DOHH2 (cell line): ENCODE measurements around the gene B4GALT1.

ENCODE experiments used
- H3F3A ChIP-seq: fragments of 200-600 bp; sonication (generic), shearing (Covaris generic); 2 replicates; pipeline ENCODE4 v1.6.0; 2016; ENCODE audit warnings: antibody characterized with exemption, mild to moderate bottlenecking; ENCODE audit not compliant: control insufficient read depth, insufficient read depth
- H3K27ac ChIP-seq: fragments of 200-600 bp; sonication (generic); 2 replicates; pipeline ENCODE4 v1.5.1; 2014; ENCODE audit warnings: low read depth, mild to moderate bottlenecking, low read length, moderate library complexity
- H3K27me3 ChIP-seq: fragments of 200-600 bp; sonication (generic); 2 replicates; pipeline ENCODE4 v1.6.1; 2014; ENCODE audit warnings: mild to moderate bottlenecking, low read length, mixed read lengths; ENCODE audit not compliant: control insufficient read depth
- H3K36me3 ChIP-seq: fragments of 200-600 bp; sonication (generic); 2 replicates; pipeline ENCODE4 v1.6.1; 2014; ENCODE audit warnings: mild to moderate bottlenecking, low read length, moderate library complexity, mixed read lengths; ENCODE audit not compliant: control insufficient read depth
- H3K4me1 ChIP-seq: fragments of 200-600 bp; sonication (generic); 2 replicates; pipeline ENCODE4 v1.6.1; 2014; ENCODE audit warnings: mild to moderate bottlenecking, low read length, mixed read lengths; ENCODE audit not compliant: control insufficient read depth
- H3K4me2 ChIP-seq: fragments of 200-600 bp; sonication (generic); 2 replicates; pipeline ENCODE4 v1.6.0; 2014; ENCODE audit warnings: mild to moderate bottlenecking, low read length, moderate library complexity
- H3K4me3 ChIP-seq: fragments of 200-600 bp; sonication (generic); 2 replicates; pipeline ENCODE4 v1.5.1; 2014; ENCODE audit warnings: mild to moderate bottlenecking, low read length, mixed read lengths
- H3K79me2 ChIP-seq: fragments of 200-600 bp; sonication (generic); 2 replicates; pipeline ENCODE4 v1.6.1; 2014; ENCODE audit warnings: mild to moderate bottlenecking, low read length, mixed read lengths; ENCODE audit not compliant: control insufficient read depth
- H3K9me2 ChIP-seq: fragments of 200-600 bp; sonication (generic); replicated peaks from 2 replicates; pipeline ENCODE4 v1.6.1; 2014; ENCODE audit warnings: mild to moderate bottlenecking, low read length, mixed read lengths; ENCODE audit not compliant: control insufficient read depth
- H3K9me3 ChIP-seq: fragments of 200-600 bp; sonication (generic); 2 replicates; pipeline ENCODE4 v1.6.1; 2014; ENCODE audit warnings: antibody characterized with exemption, low read length, mixed read lengths; ENCODE audit not compliant: control insufficient read depth, insufficient read depth
- H4K20me1 ChIP-seq: fragments of 200-600 bp; sonication (generic); 2 replicates; pipeline ENCODE4 v1.6.0; 2014; ENCODE audit warnings: low read depth, mild to moderate bottlenecking, antibody characterized with exemption, low read length, moderate library complexity; ENCODE audit not compliant: control insufficient read depth, insufficient read depth
- EZH2phosphoT487 ChIP-seq: fragments of 200-600 bp; sonication (generic); IDR thresholded peaks from 2 replicates; pipeline ENCODE4 v1.6.1; 2017; ENCODE audit warnings: borderline replicate concordance, mild to moderate bottlenecking, antibody characterized with exemption, low read length, moderate library complexity, mixed read lengths
- TF ChIP-seq, protein P1 (sequence below): fragments of 200-600 bp; sonication (generic); IDR thresholded peaks from one replicate; pipeline ENCODE4 v1.5.1; 2014; ENCODE audit warnings: antibody characterized with exemption, mild to moderate bottlenecking, low read depth, low read length; ENCODE audit not compliant: poor library complexity, severe bottlenecking

The B4GALT1 gene

DNA sequence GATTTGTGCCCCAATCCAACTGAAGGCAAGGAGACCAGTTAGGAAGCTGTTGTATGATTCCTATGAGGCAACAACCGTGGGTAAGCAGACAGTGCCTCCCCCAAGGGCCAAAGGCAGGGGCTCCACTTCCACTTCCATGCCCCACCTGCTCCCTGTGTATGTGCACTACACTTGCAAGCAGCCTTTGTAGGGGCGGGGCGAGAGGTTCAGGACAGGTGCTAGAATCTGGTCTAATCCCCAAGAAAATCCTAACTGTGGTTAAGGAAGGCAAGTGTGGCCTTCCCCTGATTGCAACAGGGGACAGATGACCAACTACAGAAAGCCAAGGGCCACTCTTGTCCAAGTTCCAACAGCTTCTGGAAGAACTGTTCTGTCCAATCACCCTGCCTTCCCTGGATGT is 41.7 kb downstream of the B4GALT1 start:
- no peaks in the 10 kb centered on the region for H3K79me2 ChIP-seq
- H3K9me2 ChIP-seq = no peaks in the 10 kb centered on the region
- no peaks in the 10 kb centered on the region for H3F3A ChIP-seq
- no peak for TF ChIP-seq EZH2phosphoT487
- TF ChIP-seq, protein P1, sequence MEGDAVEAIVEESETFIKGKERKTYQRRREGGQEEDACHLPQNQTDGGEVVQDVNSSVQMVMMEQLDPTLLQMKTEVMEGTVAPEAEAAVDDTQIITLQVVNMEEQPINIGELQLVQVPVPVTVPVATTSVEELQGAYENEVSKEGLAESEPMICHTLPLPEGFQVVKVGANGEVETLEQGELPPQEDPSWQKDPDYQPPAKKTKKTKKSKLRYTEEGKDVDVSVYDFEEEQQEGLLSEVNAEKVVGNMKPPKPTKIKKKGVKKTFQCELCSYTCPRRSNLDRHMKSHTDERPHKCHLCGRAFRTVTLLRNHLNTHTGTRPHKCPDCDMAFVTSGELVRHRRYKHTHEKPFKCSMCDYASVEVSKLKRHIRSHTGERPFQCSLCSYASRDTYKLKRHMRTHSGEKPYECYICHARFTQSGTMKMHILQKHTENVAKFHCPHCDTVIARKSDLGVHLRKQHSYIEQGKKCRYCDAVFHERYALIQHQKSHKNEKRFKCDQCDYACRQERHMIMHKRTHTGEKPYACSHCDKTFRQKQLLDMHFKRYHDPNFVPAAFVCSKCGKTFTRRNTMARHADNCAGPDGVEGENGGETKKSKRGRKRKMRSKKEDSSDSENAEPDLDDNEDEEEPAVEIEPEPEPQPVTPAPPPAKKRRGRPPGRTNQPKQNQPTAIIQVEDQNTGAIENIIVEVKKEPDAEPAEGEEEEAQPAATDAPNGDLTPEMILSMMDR = no peak
- no peaks in the 10 kb centered on the region for H3K9me3 ChIP-seq
- H3K4me1 ChIP-seq = peaks cover 28% of the 10 kb centered on the region
- no peak overlapping the region for H3K27ac ChIP-seq
- H4K20me1 ChIP-seq = no peaks in the 10 kb centered on the region
- no peak overlapping the region for H3K4me3 ChIP-seq
- H3K36me3 ChIP-seq = peaks cover 6% of the 10 kb centered on the region; the same call in 1 of the 2 replicates
- no peaks in the 10 kb centered on the region for H3K27me3 ChIP-seq
- H3K4me2 ChIP-seq = no peak overlapping the region

GRCh38 chr9:33124751-33125381 is 42.3 kb downstream of the B4GALT1 start:
- peaks cover 26% of the 10 kb centered on the region for H3K4me1 ChIP-seq
- peaks cover 6% of the 10 kb centered on the region; the same call in 1 of the 2 replicates for H3K36me3 ChIP-seq

GRCh38 chr9:33124046-33124445 is 43.1 kb downstream of the B4GALT1 start:
- TF ChIP-seq EZH2phosphoT487 = no peak
- TF ChIP-seq, protein P1 = no peak
- Histone ChIP-seq H3K27ac (no peak overlapping the region), H3F3A (no peaks in the 10 kb centered on the region)

More at GRCh38 chr9:33124751-33125381, 42.3 kb downstream of the B4GALT1 start:
- H3K79me2 ChIP-seq = no peaks in the 10 kb centered on the region
- TF ChIP-seq, protein P1 = no peak
- no peak for TF ChIP-seq EZH2phosphoT487
- H3K4me3 ChIP-seq = no peak overlapping the region
- no peaks in the 10 kb centered on the region for H3K27me3 ChIP-seq
- no peaks in the 10 kb centered on the region for H3K9me2 ChIP-seq
- peak overlapping the region; percentile 6; the same call in 1 of the 2 replicates for H3K4me2 ChIP-seq
- H3K27ac ChIP-seq = no peak overlapping the region
- H3K9me3 ChIP-seq = no peaks in the 10 kb centered on the region
- H3F3A ChIP-seq = no peaks in the 10 kb centered on the region
- H4K20me1 ChIP-seq = no peaks in the 10 kb centered on the region

More at GRCh38 chr9:33124046-33124445, 43.1 kb downstream of the B4GALT1 start:
- H3K79me2 ChIP-seq = no peaks in the 10 kb centered on the region
- peaks cover 6% of the 10 kb centered on the region; the same call in 1 of the 2 replicates for H3K36me3 ChIP-seq
- peaks cover 22% of the 10 kb centered on the region for H3K4me1 ChIP-seq
- H3K4me3 ChIP-seq = no peak overlapping the region
- H3K9me3 ChIP-seq = no peaks in the 10 kb centered on the region
- no peaks in the 10 kb centered on the region for H3K27me3 ChIP-seq
- no peaks in the 10 kb centered on the region for H4K20me1 ChIP-seq
- H3K9me2 ChIP-seq = no peaks in the 10 kb centered on the region
- no peak overlapping the region for H3K4me2 ChIP-seq
